Mesendoderm (in vitro differentiated cells): ENCODE results near the gene BGLAP.
"Not testable (repeated sequence)": the region's sequence is repeated elsewhere in the genome, so short reads cannot be mapped to it uniquely, and the experiment has no call there.

Source experiments
- DNase-seq: peaks from one replicate; pipeline ENCODE4 v3.0.0; 2013
- H2AK5ac ChIP-seq: 2 replicates; pipeline ENCODE4 v1.6.1; 2013; ENCODE audit warnings: low read length, inconsistent platforms
- H2BK120ac ChIP-seq: 2 replicates; pipeline ENCODE4 v1.6.1; 2013; ENCODE audit warnings: low read depth, mild to moderate bottlenecking, low read length, moderate library complexity, mixed read lengths
- H2BK15ac ChIP-seq: replicated peaks from 2 replicates; pipeline ENCODE4 v1.6.1; 2013; ENCODE audit warnings: low read depth, mild to moderate bottlenecking, moderate library complexity
- H2BK5ac ChIP-seq: 2 replicates; pipeline ENCODE4 v1.6.1; 2013; ENCODE audit warnings: low read length, inconsistent platforms
- H3K18ac ChIP-seq: 2 replicates; pipeline ENCODE4 v1.6.1; 2013; ENCODE audit warnings: mild to moderate bottlenecking, low read length, mixed read lengths
- H3K23ac ChIP-seq: one replicate; pipeline ENCODE4 v1.6.1; 2013; ENCODE audit warnings: low read length
- H3K27ac ChIP-seq: 2 replicates; pipeline ENCODE4 v1.5.1; 2013; ENCODE audit warnings: low read depth, mild to moderate bottlenecking, inconsistent platforms, low read length, moderate library complexity
- H3K27me3 ChIP-seq: 2 replicates; pipeline ENCODE4 v1.6.1; 2013; ENCODE audit warnings: low read length, control low read depth, mild to moderate bottlenecking, inconsistent platforms; ENCODE audit not compliant: insufficient read depth, poor library complexity
- H3K36me3 ChIP-seq: 2 replicates; pipeline ENCODE4 v1.6.1; 2013; ENCODE audit warnings: low read length, inconsistent platforms; ENCODE audit not compliant: control insufficient read depth, insufficient read depth
- H3K4ac ChIP-seq: one replicate; pipeline ENCODE4 v1.6.1; 2013; ENCODE audit warnings: low read depth, mild to moderate bottlenecking, low read length, moderate library complexity
- H3K4me1 ChIP-seq: 2 replicates; pipeline ENCODE4 v1.6.1; 2013; ENCODE audit warnings: low read depth, low read length, inconsistent platforms; ENCODE audit not compliant: control insufficient read depth
- H3K4me2 ChIP-seq: 2 replicates; pipeline ENCODE4 v1.6.1; 2013; ENCODE audit warnings: low read length
- H3K4me3 ChIP-seq: 2 replicates; pipeline ENCODE4 v1.5.1; 2013; ENCODE audit warnings: mild to moderate bottlenecking, low read length
- H3K56ac ChIP-seq: one replicate; pipeline ENCODE4 v1.6.1; 2013; ENCODE audit warnings: low read length
- H3K79me1 ChIP-seq: 2 replicates; pipeline ENCODE4 v1.6.1; 2013; ENCODE audit warnings: low read length, inconsistent platforms
- H3K79me2 ChIP-seq: 2 replicates; pipeline ENCODE4 v1.6.1; 2013; ENCODE audit warnings: mild to moderate bottlenecking, low read length; ENCODE audit not compliant: control insufficient read depth, insufficient read depth
- H3K9ac ChIP-seq: 2 replicates; pipeline ENCODE4 v1.6.1; 2013; ENCODE audit warnings: low read length, inconsistent platforms
- H4K5ac ChIP-seq: one replicate; pipeline ENCODE4 v1.6.1; 2013; ENCODE audit warnings: low read length
- H4K8ac ChIP-seq: one replicate; pipeline ENCODE4 v1.6.1; 2013; ENCODE audit warnings: low read depth, mild to moderate bottlenecking, control low read depth, low read length, moderate library complexity
- WGBS: extraction: QIAGEN DNeasy Blood & Tissue Kit; methylation state at CpG from one replicate; pipeline ENCODE4 v1.1.7; 2013; ENCODE audit warnings: low lambda C conversion rate, missing lambda C conversion rate; ENCODE audit not compliant: insufficient coverage; ENCODE audit errors: extremely low coverage; 5-methylcytosine and 5-hydroxymethylcytosine counted together

The BGLAP gene

GRCh38 chr1:156212130-156212529 is 29.9 kb upstream of the BGLAP start:
- Histone ChIP-seq H3K36me3 (peaks cover 5% of the 10 kb centered on the region), H2AK5ac (peak overlapping the region; percentile 54), H3K56ac (peak overlapping the region; percentile 82), H3K4me1 (peaks cover 3% of the 10 kb centered on the region), H3K27me3 (no peaks in the 10 kb centered on the region), H3K79me2 (peaks cover 7% of the 10 kb centered on the region), H3K4me2 (peak overlapping the region; percentile 28), H3K4me3 (no peak overlapping the region), H4K8ac (peak overlapping the region; percentile 87), H2BK5ac (peak overlapping the region; percentile 42), H3K4ac (peak overlapping the region; percentile 43), H2BK120ac (no peak overlapping the region), H4K5ac (peak overlapping the region; percentile 68), H3K27ac (no peak overlapping the region), H2BK15ac (no peak overlapping the region), H3K9ac (peak overlapping the region; percentile 78), H3K79me1 (peaks cover 4% of the 10 kb centered on the region), H3K18ac (no peak overlapping the region), H3K23ac (no peak overlapping the region)
- no CpG with 5 or more reads among the region's 9 CpGs for WGBS
- no peak for DNase-seq

DNA sequence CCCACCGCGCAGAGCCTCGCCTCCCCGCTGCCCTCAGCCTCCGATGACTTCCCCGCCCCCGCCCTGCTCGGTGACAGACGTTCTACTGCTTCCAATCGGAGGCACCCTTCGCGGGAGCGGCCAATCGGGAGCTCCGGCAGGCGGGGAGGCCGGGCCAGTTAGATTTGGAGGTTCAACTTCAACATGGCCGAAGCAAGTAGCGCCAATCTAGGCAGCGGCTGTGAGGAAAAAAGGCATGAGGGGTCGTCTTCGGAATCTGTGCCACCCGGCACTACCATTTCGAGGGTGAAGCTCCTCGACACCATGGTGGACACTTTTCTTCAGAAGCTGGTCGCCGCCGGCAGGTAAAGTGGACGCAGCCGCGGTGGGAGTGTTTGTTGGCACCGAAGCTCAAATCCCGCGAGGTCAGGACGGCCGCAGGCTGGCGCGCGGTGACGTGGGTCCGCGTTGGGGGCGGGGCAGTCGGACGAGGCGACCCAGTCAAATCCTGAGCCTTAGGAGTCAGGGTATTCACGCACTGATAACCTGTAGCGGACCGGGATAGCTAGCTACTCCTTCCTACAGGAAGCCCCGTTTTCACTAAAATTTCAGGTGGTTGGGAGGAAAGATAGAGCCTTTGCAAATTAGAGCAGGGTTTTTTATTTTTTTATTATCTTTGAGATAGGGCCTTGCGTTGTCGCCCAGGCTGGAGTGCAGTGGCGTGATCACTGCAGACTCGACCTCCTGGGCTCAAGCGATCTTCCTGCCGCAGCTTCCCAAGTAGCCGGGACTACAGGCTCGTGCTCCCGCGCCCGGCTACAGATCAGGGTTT is 28.9 kb upstream of the BGLAP start, which contains the start of gene PMF1:
Gene PMF1 (plus strand): TSS at position 175 of the 811 bp plus-strand sequence. CDS start 9 bp downstream, at position 184.
- peak; percentile 99 for DNase-seq
- H3K4ac ChIP-seq = peak within 1 kb of the TSS; percentile 77
- H2BK5ac ChIP-seq = peak within 1 kb of the TSS; percentile 96
- H3K9ac ChIP-seq = peak within 1 kb of the TSS; percentile 99
- peak within 1 kb of the TSS; percentile 97 for H3K4me3 ChIP-seq
- no peak within 1 kb of the TSS for H2BK15ac ChIP-seq
- no CpG with 5 or more reads among the region's 61 CpGs for WGBS
- H3K79me1 ChIP-seq = peaks cover 4% of the 10 kb centered on the region
- H3K4me1 ChIP-seq = peaks cover 5% of the 10 kb centered on the region
- peaks cover 3% of the 10 kb centered on the region for H3K36me3 ChIP-seq
- H3K79me2 ChIP-seq = peaks cover 7% of the 10 kb centered on the region
- no peak within 1 kb of the TSS for H2BK120ac ChIP-seq
- no peaks in the 10 kb centered on the region for H3K27me3 ChIP-seq
- peak within 1 kb of the TSS; percentile 68 for H4K5ac ChIP-seq
- H3K18ac ChIP-seq = peak within 1 kb of the TSS; percentile 88
- H4K8ac ChIP-seq = peak within 1 kb of the TSS; percentile 87
- peak within 1 kb of the TSS; percentile 90 for H3K27ac ChIP-seq
- H2AK5ac ChIP-seq = peak within 1 kb of the TSS; percentile 54
- peak within 1 kb of the TSS; percentile 64 for H3K4me2 ChIP-seq
- no peak within 1 kb of the TSS for H3K23ac ChIP-seq
- H3K56ac ChIP-seq = peak within 1 kb of the TSS; percentile 100

DNA sequence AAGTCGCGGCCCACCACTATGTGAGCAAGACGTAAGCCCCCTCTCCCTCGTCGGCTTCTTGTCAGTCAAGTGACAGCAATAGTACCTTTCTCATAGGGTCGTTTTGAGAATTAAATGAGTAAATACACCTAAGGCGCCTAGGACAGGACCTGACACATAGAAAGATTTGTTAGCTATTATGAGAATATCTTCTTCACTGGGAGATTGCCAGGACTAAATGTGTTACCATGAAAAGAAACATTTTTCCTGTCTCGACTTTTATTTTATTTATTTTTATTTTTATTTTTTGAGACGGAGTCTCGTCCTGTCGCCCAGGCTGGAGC is 28.4 kb upstream of the BGLAP start:
- Histone ChIP-seq H3K9ac (peak overlapping the region; percentile 99), H3K4me2 (peak overlapping the region; percentile 14), H3K4me1 (peaks cover 5% of the 10 kb centered on the region), H2BK120ac (no peak overlapping the region), H3K27me3 (no peaks in the 10 kb centered on the region), H3K56ac (peak overlapping the region; percentile 100), H4K5ac (no peak overlapping the region), H3K79me1 (peaks cover 4% of the 10 kb centered on the region), H2BK5ac (no peak overlapping the region), H3K18ac (peak overlapping the region; percentile 83), H3K4ac (peak overlapping the region; percentile 43), H3K79me2 (peaks cover 7% of the 10 kb centered on the region), H2AK5ac (no peak overlapping the region), H3K4me3 (peak overlapping the region; percentile 76), H3K23ac (no peak overlapping the region), H3K27ac (peak overlapping the region; percentile 90), H4K8ac (no peak overlapping the region), H2BK15ac (no peak overlapping the region), H3K36me3 (peaks cover 3% of the 10 kb centered on the region)
- WGBS = no CpG with 5 or more reads among the region's 11 CpGs
- no peak for DNase-seq

- peak overlapping the region; percentile 1 for H3K56ac ChIP-seq
- H2BK5ac ChIP-seq = no peak overlapping the region
- H3K79me1 ChIP-seq = peaks cover 4% of the 10 kb centered on the region
- H3K4ac ChIP-seq = no peak overlapping the region
- H3K79me2 ChIP-seq = peaks cover 7% of the 10 kb centered on the region
- no peaks in the 10 kb centered on the region for H3K27me3 ChIP-seq
- H3K23ac ChIP-seq = no peak overlapping the region
- no peak overlapping the region for H3K4me3 ChIP-seq
- WGBS = no CpG with 5 or more reads among the region's 16 CpGs
- no peak overlapping the region for H2AK5ac ChIP-seq
- no peak overlapping the region for H3K27ac ChIP-seq
- peak; percentile 81 for DNase-seq
- H3K18ac ChIP-seq = no peak overlapping the region
- peaks cover 3% of the 10 kb centered on the region for H3K36me3 ChIP-seq
- peak overlapping the region; percentile 12 for H3K9ac ChIP-seq
- H3K4me1 ChIP-seq = peaks cover 5% of the 10 kb centered on the region
- H2BK15ac ChIP-seq = no peak overlapping the region
- no peak overlapping the region for H4K8ac ChIP-seq
- H4K5ac ChIP-seq = no peak overlapping the region
- H3K4me2 ChIP-seq = no peak overlapping the region
- no peak overlapping the region for H2BK120ac ChIP-seq
Observed at GRCh38 chr1:156214024-156214748, 27.8 kb upstream of the BGLAP start.

DNA sequence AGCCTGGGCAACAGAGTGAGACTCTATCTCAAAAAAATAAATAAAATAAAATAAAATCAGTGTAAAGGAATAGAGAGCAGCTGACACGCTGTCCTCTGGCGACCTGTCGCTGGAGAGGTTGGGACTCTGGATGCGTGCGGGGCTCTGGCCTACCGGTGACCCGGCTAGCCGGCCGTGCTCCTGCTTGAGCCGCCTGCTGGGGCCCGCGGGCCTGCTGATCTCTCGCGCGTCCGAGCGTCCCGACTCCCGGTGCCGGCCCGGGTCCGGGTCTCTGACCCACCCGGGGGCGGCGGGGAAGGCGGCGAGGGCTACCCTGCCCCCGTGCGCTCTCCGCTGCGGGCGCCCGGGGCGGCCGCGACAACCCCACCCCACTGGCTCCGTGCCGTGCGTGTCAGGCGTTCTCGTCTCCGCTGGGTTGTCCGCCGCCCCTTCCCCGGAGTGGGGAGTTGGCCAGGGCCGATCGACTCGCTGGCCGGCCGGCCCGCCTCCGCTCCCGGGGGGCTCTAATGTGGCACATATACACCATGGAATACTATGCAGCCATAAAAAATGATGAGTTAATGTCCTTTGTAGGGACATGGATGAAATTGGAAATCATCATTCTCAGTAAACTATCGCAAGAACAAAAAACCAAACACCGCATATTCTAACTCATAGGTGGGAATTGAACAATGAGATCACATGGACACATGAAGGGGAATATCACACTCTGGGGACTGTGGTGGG is 25.5 kb upstream of the BGLAP start:
- H2BK5ac ChIP-seq, H3K4me3 ChIP-seq, H4K8ac ChIP-seq, H3K4ac ChIP-seq, H3K23ac ChIP-seq, H3K18ac ChIP-seq, H3K36me3 ChIP-seq, H2BK120ac ChIP-seq, H3K56ac ChIP-seq, H3K4me1 ChIP-seq, H3K27me3 ChIP-seq, H3K79me1 ChIP-seq, H3K27ac ChIP-seq, H2AK5ac ChIP-seq, H2BK15ac ChIP-seq, H3K79me2 ChIP-seq, H3K4me2 ChIP-seq, H3K9ac ChIP-seq, H4K5ac ChIP-seq: not testable (repeated sequence)
- peak; percentile 23 for DNase-seq
- no CpG with 5 or more reads among the region's 55 CpGs for WGBS
